ENCODE data around the gene GALNT17.

GALNT17 gene

GRCh38 chr7:71752171-71752935 lies 620.4 kb downstream of the GALNT17 start:
- peak; percentile 84 for DNase-seq (ENCODE audit: low spot score)

GRCh38 chr7:71753236-71753635 lies 621.3 kb downstream of the GALNT17 start:
- no peak for DNase-seq (ENCODE audit: low spot score)

GRCh38 chr7:71753956-71754664 lies 622.2 kb downstream of the GALNT17 start:
- no peak for DNase-seq (ENCODE audit: low spot score)

GRCh38 chr7:71754828-71755227 lies 622.9 kb downstream of the GALNT17 start:
- no peak for DNase-seq (ENCODE audit: low spot score)

- DNase-seq (ENCODE audit: low spot score): no peak
These were observed 629.4 kb downstream of the GALNT17 start for GRCh38 chr7:71761336-71761735.

Measured in HuH-7.5 (cell line).